A549 (cell line): ENCODE data around the gene TRIO.

Experiments
- FOSL2 ChIP-seq, 2 experiments: fragments of 450-650 bp in 1 of 2; fragments of >200 bp in 1 of 2; sonication (Bioruptor Twin) in 1 of 2; formaldehyde crosslinking; IDR thresholded peaks; 2 replicates each; pipeline versions ENCODE4 v1.5.0 to v1.6.1; 2016 to 2020; ENCODE audit warnings: mild to moderate bottlenecking in 1 of 2, moderate library complexity in 1 of 2
- HDAC2 ChIP-seq: fragments of 200-600 bp; sonication (generic); IDR thresholded peaks from 2 replicates; pipeline ENCODE4 v1.6.1; 2016
- JUN ChIP-seq, 2 experiments: fragments of >200 bp; sonication (Bioruptor Twin); formaldehyde crosslinking; IDR thresholded peaks; 2 replicates in 1 of 2; 3 replicates in 1 of 2; pipeline ENCODE4 v1.6.1; 2016 to 2017
- KDM1A ChIP-seq: fragments of 200-600 bp; sonication (generic); IDR thresholded peaks from 2 replicates; pipeline ENCODE4 v1.6.1; 2016; ENCODE audit warnings: low read depth, mild to moderate bottlenecking
- MYC ChIP-seq: IDR thresholded peaks from 2 replicates; pipeline ENCODE4 v1.6.1; 2012; ENCODE audit warnings: mild to moderate bottlenecking, inconsistent platforms, low read length, improper control_type of control experiment, borderline replicate concordance
- POLR2A ChIP-seq: IDR thresholded peaks from 2 replicates; pipeline ENCODE4 v1.6.1; 2012; ENCODE audit warnings: mild to moderate bottlenecking, low read length
- RAD21 ChIP-seq, 2 experiments: fragments of >200 bp in 1 of 2; sonication (Bioruptor Twin) in 1 of 2; formaldehyde crosslinking in 1 of 2; IDR thresholded peaks in 1 of 2; conservative IDR thresholded peaks in 1 of 2; 2 replicates in 1 of 2; 3 replicates in 1 of 2; pipeline ENCODE4 v1.6.1; 2012 to 2018; ENCODE audit warnings: inconsistent platforms in 1 of 2
- SMC3 ChIP-seq: fragments of >200 bp; sonication (Bioruptor Twin); formaldehyde crosslinking; IDR thresholded peaks from 3 replicates; pipeline ENCODE4 v1.6.1; 2018; ENCODE audit warnings: inconsistent platforms
- ZFP36 ChIP-seq: fragments of 450-650 bp; IDR thresholded peaks from 2 replicates; pipeline ENCODE4 v1.6.1; 2014; ENCODE audit warnings: borderline replicate concordance; ENCODE audit not compliant: partially characterized antibody
- TF ChIP-seq, protein P1 (sequence below): fragments of 450-650 bp; IDR thresholded peaks from 2 replicates; pipeline ENCODE4 v1.6.1; 2014; ENCODE audit warnings: antibody characterized with exemption
- TF ChIP-seq, protein P2 (sequence below): fragments of 250-450 bp; sonication (Bioruptor Pico); IDR thresholded peaks from 2 replicates; pipeline ENCODE4 v1.5.0; 2021; ENCODE audit warnings: mild to moderate bottlenecking, moderate library complexity, borderline replicate concordance
- TF ChIP-seq, protein P3 (sequence below): fragments of >200 bp; sonication (Bioruptor Twin); formaldehyde crosslinking; IDR thresholded peaks from 3 replicates; pipeline ENCODE4 v1.5.1; 2016

DNA sequence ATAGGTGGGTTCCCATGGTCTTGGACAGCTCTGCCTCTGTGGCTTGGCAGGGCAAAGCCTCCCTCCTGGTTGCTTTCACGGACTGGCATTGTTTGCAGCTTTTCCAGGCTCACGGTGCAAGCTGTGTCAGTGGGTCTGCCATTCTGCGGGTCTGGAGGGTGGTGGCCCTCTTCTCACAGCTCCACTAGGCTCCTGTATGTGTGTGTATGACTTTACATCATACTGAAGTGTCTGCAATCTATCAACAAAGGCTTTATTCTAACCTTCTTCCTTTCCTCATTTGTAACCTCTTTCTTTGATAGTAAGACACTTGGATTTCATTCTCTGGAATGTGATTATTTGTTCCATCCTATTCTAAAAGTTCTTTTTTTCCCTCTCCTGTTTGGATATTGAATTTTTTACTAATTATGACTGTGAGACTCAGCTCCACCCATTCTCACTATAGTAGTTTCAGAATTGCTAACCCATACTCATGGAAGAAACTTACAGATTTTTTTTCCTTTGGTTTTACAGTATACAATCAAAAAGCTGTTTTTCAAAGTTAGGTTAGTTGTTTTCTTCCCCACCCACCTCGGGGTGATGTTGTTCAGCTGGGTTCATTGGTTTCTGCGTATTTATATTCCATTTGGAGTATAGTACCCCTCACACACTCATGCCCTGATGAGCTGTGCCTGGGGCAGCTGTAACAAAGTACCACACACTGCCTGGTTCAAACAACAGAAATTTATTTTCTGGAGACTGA lies 293.8 kb downstream of the TRIO start:
- TF ChIP-seq HDAC2 (no peak), KDM1A (no peak), SMC3 (no peak), MYC (no peak), ZFP36 (no peak), RAD21 (conservative IDR thresholded peaks at IDR 0.05 in 1 of 2, IDR thresholded peaks at IDR 0.05 in 1 of 2) (no peak), JUN (IDR thresholded peaks at IDR 0.05) (no peak), FOSL2 (IDR thresholded peaks at IDR 0.05) (no peak), FOSL2 (CRISPR knock-in tag; IDR thresholded peaks at IDR 0.05) (no peak), POLR2A (no peak)
- TF ChIP-seq, protein P1, sequence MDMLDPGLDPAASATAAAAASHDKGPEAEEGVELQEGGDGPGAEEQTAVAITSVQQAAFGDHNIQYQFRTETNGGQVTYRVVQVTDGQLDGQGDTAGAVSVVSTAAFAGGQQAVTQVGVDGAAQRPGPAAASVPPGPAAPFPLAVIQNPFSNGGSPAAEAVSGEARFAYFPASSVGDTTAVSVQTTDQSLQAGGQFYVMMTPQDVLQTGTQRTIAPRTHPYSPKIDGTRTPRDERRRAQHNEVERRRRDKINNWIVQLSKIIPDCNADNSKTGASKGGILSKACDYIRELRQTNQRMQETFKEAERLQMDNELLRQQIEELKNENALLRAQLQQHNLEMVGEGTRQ = no peak
- TF ChIP-seq, protein P2, sequence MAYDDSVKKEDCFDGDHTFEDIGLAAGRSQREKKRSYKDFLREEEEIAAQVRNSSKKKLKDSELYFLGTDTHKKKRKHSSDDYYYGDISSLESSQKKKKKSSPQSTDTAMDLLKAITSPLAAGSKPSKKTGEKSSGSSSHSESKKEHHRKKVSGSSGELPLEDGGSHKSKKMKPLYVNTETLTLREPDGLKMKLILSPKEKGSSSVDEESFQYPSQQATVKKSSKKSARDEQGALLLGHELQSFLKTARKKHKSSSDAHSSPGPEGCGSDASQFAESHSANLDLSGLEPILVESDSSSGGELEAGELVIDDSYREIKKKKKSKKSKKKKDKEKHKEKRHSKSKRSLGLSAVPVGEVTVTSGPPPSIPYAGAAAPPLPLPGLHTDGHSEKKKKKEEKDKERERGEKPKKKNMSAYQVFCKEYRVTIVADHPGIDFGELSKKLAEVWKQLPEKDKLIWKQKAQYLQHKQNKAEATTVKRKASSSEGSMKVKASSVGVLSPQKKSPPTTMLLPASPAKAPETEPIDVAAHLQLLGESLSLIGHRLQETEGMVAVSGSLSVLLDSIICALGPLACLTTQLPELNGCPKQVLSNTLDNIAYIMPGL (CRISPR knock-in tag) = no peak
- TF ChIP-seq, protein P3, sequence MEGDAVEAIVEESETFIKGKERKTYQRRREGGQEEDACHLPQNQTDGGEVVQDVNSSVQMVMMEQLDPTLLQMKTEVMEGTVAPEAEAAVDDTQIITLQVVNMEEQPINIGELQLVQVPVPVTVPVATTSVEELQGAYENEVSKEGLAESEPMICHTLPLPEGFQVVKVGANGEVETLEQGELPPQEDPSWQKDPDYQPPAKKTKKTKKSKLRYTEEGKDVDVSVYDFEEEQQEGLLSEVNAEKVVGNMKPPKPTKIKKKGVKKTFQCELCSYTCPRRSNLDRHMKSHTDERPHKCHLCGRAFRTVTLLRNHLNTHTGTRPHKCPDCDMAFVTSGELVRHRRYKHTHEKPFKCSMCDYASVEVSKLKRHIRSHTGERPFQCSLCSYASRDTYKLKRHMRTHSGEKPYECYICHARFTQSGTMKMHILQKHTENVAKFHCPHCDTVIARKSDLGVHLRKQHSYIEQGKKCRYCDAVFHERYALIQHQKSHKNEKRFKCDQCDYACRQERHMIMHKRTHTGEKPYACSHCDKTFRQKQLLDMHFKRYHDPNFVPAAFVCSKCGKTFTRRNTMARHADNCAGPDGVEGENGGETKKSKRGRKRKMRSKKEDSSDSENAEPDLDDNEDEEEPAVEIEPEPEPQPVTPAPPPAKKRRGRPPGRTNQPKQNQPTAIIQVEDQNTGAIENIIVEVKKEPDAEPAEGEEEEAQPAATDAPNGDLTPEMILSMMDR = no peak
